WERI-Rb-1 (cell line): ENCODE measurements around the gene TKTL1.
A peak's percentile ranks its signal among the peaks of the same experiment; 100 is the strongest.

ENCODE experiments used
- DNase-seq: peaks from one replicate; pipeline ENCODE4 v3.0.0-alpha.2; 2020
- H3K27ac ChIP-seq: fragments of 250-450 bp; sonication (Bioruptor Pico); 2 replicates; pipeline ENCODE4 v1.5.1; 2020; ENCODE audit warnings: mild to moderate bottlenecking, moderate library complexity
- H3K27me3 ChIP-seq: fragments of 250-450 bp; sonication (Bioruptor Pico); 2 replicates; pipeline ENCODE4 v1.5.1; 2021; ENCODE audit warnings: mild to moderate bottlenecking, low read depth, moderate library complexity; ENCODE audit not compliant: insufficient read depth, severe bottlenecking
- H3K36me3 ChIP-seq: fragments of 250-450 bp; sonication (Bioruptor Pico); 2 replicates; pipeline ENCODE4 v1.5.1; 2020; ENCODE audit warnings: mild to moderate bottlenecking, moderate library complexity
- H3K4me3 ChIP-seq: 2 replicates; pipeline ENCODE4 v1.5.1; 2011; ENCODE audit warnings: low read depth, mild to moderate bottlenecking, control low read depth, low read length
- H3K9me3 ChIP-seq: fragments of 250-450 bp; sonication (Bioruptor Pico); 2 replicates; pipeline ENCODE4 v1.5.1; 2021; ENCODE audit warnings: mild to moderate bottlenecking, moderate library complexity; ENCODE audit not compliant: severe bottlenecking
- CTCF ChIP-seq: IDR thresholded peaks from 2 replicates; pipeline ENCODE4 v1.5.1; 2011; ENCODE audit warnings: low read depth, mild to moderate bottlenecking, control low read depth, inconsistent platforms, low read length

The TKTL1 gene

GRCh38 chrX:154349979-154350378 lies 54.4 kb downstream of the TKTL1 start:
- Histone ChIP-seq H3K27ac (peak overlapping the region; percentile 55), H3K4me3 (no peak overlapping the region), H3K9me3 (no peaks in the 10 kb centered on the region), H3K36me3 (peaks cover 70% of the 10 kb centered on the region), H3K27me3 (peaks cover 34% of the 10 kb centered on the region)
- no peak for TF ChIP-seq CTCF
- DNase-seq, result peak; percentile 51

- Histone ChIP-seq H3K27me3 (peaks cover 34% of the 10 kb centered on the region), H3K36me3 (peaks cover 77% of the 10 kb centered on the region), H3K27ac (peak overlapping the region; percentile 55), H3K4me3 (no peak overlapping the region), H3K9me3 (no peaks in the 10 kb centered on the region)
- no peak for DNase-seq
- TF ChIP-seq CTCF, result no peak
Measured at GRCh38 chrX:154350429-154351182, 55.0 kb downstream of the TKTL1 start.

- no peak for DNase-seq
- peak overlapping the region; percentile 55; the same call in 1 of the 2 replicates for H3K27ac ChIP-seq
- H3K9me3 ChIP-seq, result no peaks in the 10 kb centered on the region
- TF ChIP-seq CTCF, result no peak
- H3K36me3 ChIP-seq, result peaks cover 85% of the 10 kb centered on the region
- peaks cover 34% of the 10 kb centered on the region for H3K27me3 ChIP-seq
- no peak overlapping the region for H3K4me3 ChIP-seq
Measured at GRCh38 chrX:154351183-154352011, 55.8 kb downstream of the TKTL1 start.

GRCh38 chrX:154352012-154352401 lies 56.4 kb downstream of the TKTL1 start:
- Histone ChIP-seq H3K27ac (no peak overlapping the region), H3K4me3 (no peak overlapping the region), H3K27me3 (peaks cover 34% of the 10 kb centered on the region), H3K36me3 (peaks cover 91% of the 10 kb centered on the region), H3K9me3 (no peaks in the 10 kb centered on the region)
- TF ChIP-seq CTCF, result no peak
- DNase-seq, result no peak

- Histone ChIP-seq H3K27me3 (peaks cover 38% of the 10 kb centered on the region), H3K36me3 (peaks cover 95% of the 10 kb centered on the region), H3K4me3 (no peak overlapping the region), H3K9me3 (no peaks in the 10 kb centered on the region), H3K27ac (no peak overlapping the region)
- DNase-seq, result no peak
- TF ChIP-seq CTCF, result no peak
Measured at GRCh38 chrX:154352466-154352865, 56.9 kb downstream of the TKTL1 start.
